Adrenal gland (tissue), 12 donors: ENCODE results near the gene ADH5. TPM values are rescaled to one million over a fixed set of nuclear protein-coding genes. Genes with fewer than 3 reads are reported as not detected.
"Not testable (repeated sequence)": the region's sequence is repeated elsewhere in the genome, so short reads cannot be mapped to it uniquely, and the experiment has no call there.

Experiments
- DNase-seq, 7 donors: peaks; one replicate each; pipeline ENCODE4 v3.0.0-alpha.2; 2019 to 2020
- H3K27ac ChIP-seq, 5 donors: fragments of 200-600 bp; sonication (generic) in 4 of 5; 1 replicate in 3 of 5; 2 replicates in 2 of 5; pipeline versions ENCODE4 v1.5.1 to v1.8.0; 2016 to 2020; ENCODE audit warnings: mild to moderate bottlenecking in 1 of 5
- H3K27me3 ChIP-seq: fragments of 200-600 bp; 2 replicates; pipeline ENCODE4 v1.8.0; 2021
- H3K36me3 ChIP-seq, 2 donors: fragments of 200-600 bp; replicated peaks in 1 of 2; 1 replicate in 1 of 2; 2 replicates in 1 of 2; pipeline versions ENCODE4 v1.5.1 to v1.8.0; 2018 to 2022
- H3K4me1 ChIP-seq, 2 donors: fragments of 200-600 bp; replicated peaks in 1 of 2; 1 replicate in 1 of 2; 2 replicates in 1 of 2; pipeline versions ENCODE4 v1.5.1 to v1.8.0; 2018 to 2021
- H3K4me3 ChIP-seq, 4 donors: fragments of 200-600 bp; sonication (generic) in 3 of 4; one replicate each; pipeline ENCODE4 v1.5.1; 2016 to 2018
- H3K9me3 ChIP-seq, 3 donors: fragments of 200-600 bp; sonication (generic) in 1 of 3; replicated peaks in 1 of 3; 1 replicate in 2 of 3; 2 replicates in 1 of 3; pipeline versions ENCODE4 v1.5.1 to v1.8.0; 2016 to 2021
- POLR2A ChIP-seq, 2 donors: fragments of 450-650 bp; IDR thresholded peaks; one replicate each; pipeline ENCODE4 v1.6.1; 2017; ENCODE audit warnings: antibody characterized with exemption in 2 of 2, mild to moderate bottlenecking in 2 of 2, moderate library complexity in 1 of 2
- WGBS, 4 donors: extraction: QIAGEN DNeasy Blood & Tissue Kit in 2 of 4; methylation state at CpG; one replicate each; pipeline versions ENCODE4 v1.1.5 to v1.1.7; 2013 to 2017; 5-methylcytosine and 5-hydroxymethylcytosine counted together
- intact Hi-C, 2 donors: fragments of 100-400 bp; cut with DNase I; formaldehyde crosslinking; loops; one replicate each; pipeline versions ENCODE4 v1.14.1 to v1.15.0; 2022 to 2023
- polyA plus RNA-seq, 3 donors: library from polyadenylated mRNA; stranded (reverse); fragments of 200-250 nt in 2 of 3; fragments of 350-450 nt in 1 of 3; fragmentation: Illumina TruSeq in 1 of 3; extraction: RNeasy Lipid Tissue Mini Kit (QIAGEN cat#74804) in 1 of 3; gene quantifications; one replicate each; pipeline ENCODE4 v1.2.3, GENCODE V29; 2013 to 2014
- total RNA-seq, 9 donors: library from RNA; depleted of rRNA in 4 of 9; stranded (reverse); fragments of >200 nt in 4 of 9; fragments of 120-200 nt in 1 of 9; fragmentation: NEBNext Ultra II Directional in 1 of 9; extraction: Animal tissue kit (Norgen Biotek cat#: 25700) in 1 of 9; gene quantifications; one replicate each; pipeline versions ENCODE4 v1.1.0 to v1.2.4, GENCODE V29; 2013 to 2023
- TF ChIP-seq, protein P1 (sequence below), 6 experiments: fragments of 450-650 bp in 4 of 6; fragments of 200-600 bp in 2 of 6; sonication (generic) in 1 of 6; IDR thresholded peaks; 1 replicate in 5 of 6; 2 replicates in 1 of 6; pipeline versions ENCODE4 v1.5.1 to v1.8.0; 2016 to 2021; ENCODE audit warnings: antibody characterized with exemption in 6 of 6, mild to moderate bottlenecking in 2 of 6, moderate library complexity in 1 of 6
- donor health status: healthy with polysubstance abuse.
- donor health status: Bipolar disorder and iron deficiency.
- donor health status: DM: yes; HTN: yes; CAD: no.
- donor health status: DM: no; HTN: no; CAD: no.
- donor health status: DM: no; HTN: no; CAD: no.
- donor health status: DM: yes; HTN: yes; CAD: no.

ADH5 gene
- total and polyA plus RNA-seq, 12 donors, result 50.1 to 145 (median 104) TPM

DNA sequence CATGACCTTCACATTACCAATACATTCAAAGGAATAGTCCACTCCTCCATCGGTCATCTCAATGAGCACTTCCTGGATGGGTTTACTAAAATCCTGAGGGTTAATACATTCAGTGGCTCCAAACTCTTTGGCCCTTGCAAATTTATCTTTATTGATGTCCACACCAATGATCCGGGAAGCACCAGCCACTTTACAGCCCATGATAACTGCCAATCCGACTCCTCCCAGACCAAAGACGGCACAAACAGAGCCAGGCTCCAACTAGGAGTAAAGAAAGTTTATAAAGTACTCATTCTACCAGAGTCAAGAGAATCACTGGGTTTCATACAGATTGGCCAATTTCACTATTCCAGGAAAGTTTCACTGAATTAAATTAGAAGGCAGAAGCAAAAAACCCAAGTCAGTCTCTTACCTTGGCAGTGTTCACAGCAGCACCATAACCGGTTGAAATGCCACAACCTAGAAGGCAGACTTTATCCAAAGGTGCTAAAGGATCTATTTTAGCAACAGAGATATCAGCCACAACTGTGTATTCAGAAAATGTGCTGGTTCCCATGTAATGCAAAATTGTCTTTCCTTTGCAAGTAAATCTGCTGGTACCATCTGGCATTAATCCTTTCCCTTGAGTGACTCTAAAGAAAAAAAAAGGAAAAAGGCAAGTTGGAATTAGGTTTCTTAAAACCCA is 12.2 kb downstream of the ADH5 start:
- Histone ChIP-seq H3K4me3 (no peak overlapping the region), H3K4me1 (no peaks in the 10 kb centered on the region), H3K36me3 (peaks cover 0 to 74% of the 10 kb centered on the region in 2 donors), H3K27ac (no peak overlapping the region), H3K9me3 (no peaks in the 10 kb centered on the region), H3K27me3 (no peaks in the 10 kb centered on the region)
- intact Hi-C loops, result no loop called here
- no peak for DNase-seq
- WGBS, 4 donors, result 96 to 99% (median 97%) methylated on average over 5 of the region's 5 CpGs
- TF ChIP-seq, protein P1, sequence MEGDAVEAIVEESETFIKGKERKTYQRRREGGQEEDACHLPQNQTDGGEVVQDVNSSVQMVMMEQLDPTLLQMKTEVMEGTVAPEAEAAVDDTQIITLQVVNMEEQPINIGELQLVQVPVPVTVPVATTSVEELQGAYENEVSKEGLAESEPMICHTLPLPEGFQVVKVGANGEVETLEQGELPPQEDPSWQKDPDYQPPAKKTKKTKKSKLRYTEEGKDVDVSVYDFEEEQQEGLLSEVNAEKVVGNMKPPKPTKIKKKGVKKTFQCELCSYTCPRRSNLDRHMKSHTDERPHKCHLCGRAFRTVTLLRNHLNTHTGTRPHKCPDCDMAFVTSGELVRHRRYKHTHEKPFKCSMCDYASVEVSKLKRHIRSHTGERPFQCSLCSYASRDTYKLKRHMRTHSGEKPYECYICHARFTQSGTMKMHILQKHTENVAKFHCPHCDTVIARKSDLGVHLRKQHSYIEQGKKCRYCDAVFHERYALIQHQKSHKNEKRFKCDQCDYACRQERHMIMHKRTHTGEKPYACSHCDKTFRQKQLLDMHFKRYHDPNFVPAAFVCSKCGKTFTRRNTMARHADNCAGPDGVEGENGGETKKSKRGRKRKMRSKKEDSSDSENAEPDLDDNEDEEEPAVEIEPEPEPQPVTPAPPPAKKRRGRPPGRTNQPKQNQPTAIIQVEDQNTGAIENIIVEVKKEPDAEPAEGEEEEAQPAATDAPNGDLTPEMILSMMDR (IDR thresholded peaks at IDR 0.05), result no peak
- TF ChIP-seq POLR2A (IDR thresholded peaks at IDR 0.05), result no peak

DNA sequence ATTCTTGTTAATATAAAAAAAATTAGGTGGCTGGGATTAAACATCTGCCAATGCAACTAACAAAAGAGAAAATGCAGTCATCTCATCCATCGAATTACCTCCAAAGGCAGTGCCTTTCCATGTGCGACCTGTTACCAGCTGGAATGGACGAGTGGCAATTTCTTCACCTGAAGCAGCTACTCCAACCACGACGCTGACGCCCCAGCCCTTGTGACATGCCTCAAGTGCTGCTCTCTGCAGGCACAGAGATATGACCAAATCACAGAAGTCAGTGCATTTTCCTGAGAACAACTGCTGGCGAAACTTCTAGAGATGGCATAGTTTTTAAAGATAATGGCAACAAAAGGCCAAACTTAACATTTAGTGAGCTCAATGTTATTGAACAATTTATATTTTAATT is 13.8 kb downstream of the ADH5 start:
- Histone ChIP-seq H3K9me3 (no peaks in the 10 kb centered on the region), H3K27ac (no peak overlapping the region), H3K36me3 (peaks cover 0 to 63% of the 10 kb centered on the region in 2 donors), H3K4me1 (no peaks in the 10 kb centered on the region), H3K4me3 (no peak overlapping the region), H3K27me3 (no peaks in the 10 kb centered on the region)
- 95 to 98% (median 96%) methylated on average over 7 of the region's 7 CpGs for WGBS, 4 donors
- intact Hi-C loops, result no loop called here
- DNase-seq, result no peak
- TF ChIP-seq, protein P1 (IDR thresholded peaks at IDR 0.05), result no peak
- no peak for TF ChIP-seq POLR2A (IDR thresholded peaks at IDR 0.05)

DNA sequence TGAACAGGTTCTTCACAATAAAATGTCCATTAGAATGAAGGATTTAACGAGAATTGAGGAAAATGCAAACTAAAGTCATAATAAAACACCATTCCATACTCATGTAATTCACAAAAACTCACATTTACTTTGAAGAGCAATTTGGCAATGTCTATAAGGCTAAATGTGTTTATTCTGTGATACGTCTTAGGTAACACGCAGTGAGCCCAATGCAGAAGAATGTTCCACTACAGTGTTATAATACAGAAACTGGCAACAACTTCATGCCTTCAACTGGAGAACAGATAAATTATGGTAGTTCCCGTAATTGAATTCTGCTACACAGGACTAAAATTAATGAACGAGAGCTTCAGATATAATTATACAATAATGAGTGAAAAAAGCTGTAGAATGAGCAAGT is 17.4 kb downstream of the ADH5 start:
- H3K9me3 ChIP-seq, result no peaks in the 10 kb centered on the region
- no peak overlapping the region for H3K27ac ChIP-seq
- no peak for DNase-seq
- H3K36me3 ChIP-seq, result peaks cover 0 to 34% of the 10 kb centered on the region in 2 donors
- no peaks in the 10 kb centered on the region for H3K27me3 ChIP-seq
- no peak overlapping the region for H3K4me3 ChIP-seq
- no peaks in the 10 kb centered on the region for H3K4me1 ChIP-seq
- 90 to 95% (median 92%) methylated on average over 5 of the region's 5 CpGs for WGBS, 4 donors
- intact Hi-C loops, result no loop called here
- TF ChIP-seq, protein P1 (IDR thresholded peaks at IDR 0.05), result no peak
- TF ChIP-seq POLR2A (IDR thresholded peaks at IDR 0.05), result no peak

DNA sequence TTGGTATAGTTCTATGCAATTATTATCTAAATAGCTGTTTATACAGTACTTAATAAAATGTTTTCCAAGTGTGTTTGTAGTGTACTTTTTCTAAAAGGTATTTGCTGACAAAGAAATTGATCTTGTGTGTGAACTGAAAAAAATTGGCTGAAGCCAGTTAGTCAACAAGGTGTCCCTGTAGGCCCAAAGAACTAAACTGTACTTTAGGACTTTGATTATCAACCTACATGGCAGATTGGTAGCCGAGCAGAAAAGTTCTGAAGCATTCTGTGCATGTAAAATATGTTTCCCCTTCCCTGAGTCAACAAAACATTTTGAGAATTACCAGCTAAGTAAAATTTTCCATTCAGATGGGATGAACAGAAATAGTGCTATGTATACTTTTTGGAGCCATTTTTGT is 21.0 kb downstream of the ADH5 start:
- Histone ChIP-seq H3K36me3 (peaks cover 0 to 7% of the 10 kb centered on the region in 2 donors), H3K27me3 (no peaks in the 10 kb centered on the region), H3K4me1 (no peaks in the 10 kb centered on the region), H3K4me3 (no peak overlapping the region), H3K9me3 (no peaks in the 10 kb centered on the region), H3K27ac (no peak overlapping the region)
- WGBS, 4 donors, result 82 to 100% (median 93%) methylated on average over 1 of the region's 1 CpG
- DNase-seq, result no peak
- TF ChIP-seq, protein P1 (IDR thresholded peaks at IDR 0.05), result no peak
- no peak for TF ChIP-seq POLR2A (IDR thresholded peaks at IDR 0.05)
- intact Hi-C loops, result no loop called here

DNA sequence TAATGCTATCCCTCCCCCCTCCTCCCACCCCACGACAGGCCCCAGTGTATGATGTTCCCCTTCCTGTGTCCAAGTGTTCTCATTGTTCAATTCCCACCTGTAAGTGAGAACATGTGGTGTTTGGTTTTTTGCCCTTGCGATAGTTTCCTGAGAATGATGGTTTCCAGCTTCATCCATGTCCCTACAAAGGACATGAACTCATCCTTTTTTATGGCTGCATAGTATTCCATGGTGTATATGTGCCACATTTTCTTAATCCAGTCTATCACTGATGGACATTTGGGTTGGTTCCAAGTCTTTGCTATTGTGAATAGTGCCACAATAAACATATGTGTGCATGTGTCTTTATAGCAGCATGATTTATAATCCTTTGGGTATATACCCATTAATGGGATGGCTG is 23.1 kb downstream of the ADH5 start:
- H3K4me1 ChIP-seq, DNase-seq, H3K4me3 ChIP-seq, H3K27ac ChIP-seq, intact Hi-C loops, H3K27me3 ChIP-seq, H3K9me3 ChIP-seq, H3K36me3 ChIP-seq: not testable (repeated sequence)
- WGBS, 4 donors, result 87 to 100% (median 94%) methylated on average over 2 of the region's 2 CpGs
